Jurkat, Clone E6-1 (cell line): ENCODE results near the gene CDC14A.
"Not testable (repeated sequence)": the region's sequence is repeated elsewhere in the genome, so short reads cannot be mapped to it uniquely, and the experiment has no call there.

ENCODE experiments used
- DNase-seq: peaks from one replicate; pipeline ENCODE4 v3.0.0-alpha.2; 2011; ENCODE audit warnings: low read depth, low spot score
- H3K4me3 ChIP-seq: 2 replicates; pipeline ENCODE4 v1.5.1; 2011; ENCODE audit warnings: mild to moderate bottlenecking, low read length, control low read depth, moderate library complexity

The CDC14A gene

GRCh38 chr1:100328133-100328532 lies 24.2 kb upstream of the CDC14A start:
- H3K4me3 ChIP-seq: no peak overlapping the region
- no peak for DNase-seq

- not testable (repeated sequence) for H3K4me3 ChIP-seq, DNase-seq
These were observed 21.2 kb upstream of the CDC14A start for GRCh38 chr1:100331146-100331545.

- no peak for DNase-seq
- no peak overlapping the region for H3K4me3 ChIP-seq
These were observed 20.0 kb upstream of the CDC14A start for GRCh38 chr1:100332331-100332730.

- no peak overlapping the region for H3K4me3 ChIP-seq
- no peak for DNase-seq
These were observed 16.9 kb upstream of the CDC14A start for GRCh38 chr1:100335436-100335835.

- DNase-seq, H3K4me3 ChIP-seq: not testable (repeated sequence)
These were observed 14.4 kb upstream of the CDC14A start for GRCh38 chr1:100337878-100338277.

- DNase-seq, H3K4me3 ChIP-seq: not testable (repeated sequence)
These were observed 12.6 kb upstream of the CDC14A start for GRCh38 chr1:100339735-100340134.

- DNase-seq: no peak
- H3K4me3 ChIP-seq: no peak overlapping the region
These were observed 11.8 kb upstream of the CDC14A start for GRCh38 chr1:100340494-100340893.

- DNase-seq: no peak
- no peak overlapping the region for H3K4me3 ChIP-seq
These were observed 10.0 kb upstream of the CDC14A start for GRCh38 chr1:100342348-100342747.

GRCh38 chr1:100343897-100344296 lies 8.4 kb upstream of the CDC14A start:
- no peak overlapping the region for H3K4me3 ChIP-seq
- no peak for DNase-seq

GRCh38 chr1:100344774-100345173 lies 7.5 kb upstream of the CDC14A start:
- H3K4me3 ChIP-seq: no peak overlapping the region

GRCh38 chr1:100346387-100346786 lies 5.9 kb upstream of the CDC14A start:
- H3K4me3 ChIP-seq: no peak overlapping the region
- DNase-seq: no peak

More at GRCh38 chr1:100344774-100345173, 7.5 kb upstream of the CDC14A start:
- DNase-seq: no peak

- no peak for DNase-seq
- no peak overlapping the region for H3K4me3 ChIP-seq
These were observed 5.0 kb upstream of the CDC14A start for GRCh38 chr1:100347009-100347966.

- DNase-seq: no peak
- no peak overlapping the region for H3K4me3 ChIP-seq
These were observed 3.7 kb upstream of the CDC14A start for GRCh38 chr1:100348549-100349144.

GRCh38 chr1:100349246-100349645 lies 3.1 kb upstream of the CDC14A start:
- DNase-seq: no peak
- no peak overlapping the region for H3K4me3 ChIP-seq

GRCh38 chr1:100350787-100351094 lies 1.6 kb upstream of the CDC14A start:
- DNase-seq: no peak
- peak overlapping the region; percentile 83 for H3K4me3 ChIP-seq

GRCh38 chr1:100351095-100351887 lies 1.0 kb upstream of the CDC14A start:
- DNase-seq: peak; percentile 96
- peak overlapping the region; percentile 83 for H3K4me3 ChIP-seq

- peak overlapping the region; percentile 83 for H3K4me3 ChIP-seq
- no peak for DNase-seq
These were observed 930 bp downstream of the CDC14A start for GRCh38 chr1:100353071-100353801.

GRCh38 chr1:100353988-100354387 lies 1.7 kb downstream of the CDC14A start:
- H3K4me3 ChIP-seq: no peak overlapping the region

GRCh38 chr1:100354971-100355394 lies 2.7 kb downstream of the CDC14A start:
- H3K4me3 ChIP-seq: no peak overlapping the region
- no peak for DNase-seq

More at GRCh38 chr1:100353988-100354387, 1.7 kb downstream of the CDC14A start:
- DNase-seq: no peak
